ENCODE measurements around the gene NCKAP1.

GRCh38 chr2:183063083-183063482, 24.8 kb upstream of the NCKAP1 start:
- TF ChIP-seq GATA3 (IDR thresholded peaks at IDR 0.05; ENCODE audit: low read depth, low read length) (no peak), GATA2 (IDR thresholded peaks at IDR 0.05; ENCODE audit: low read depth, low read length) (no peak)

Data from SH-SY5Y (cell line).